ENCODE data around the gene CIP2A.

DNA sequence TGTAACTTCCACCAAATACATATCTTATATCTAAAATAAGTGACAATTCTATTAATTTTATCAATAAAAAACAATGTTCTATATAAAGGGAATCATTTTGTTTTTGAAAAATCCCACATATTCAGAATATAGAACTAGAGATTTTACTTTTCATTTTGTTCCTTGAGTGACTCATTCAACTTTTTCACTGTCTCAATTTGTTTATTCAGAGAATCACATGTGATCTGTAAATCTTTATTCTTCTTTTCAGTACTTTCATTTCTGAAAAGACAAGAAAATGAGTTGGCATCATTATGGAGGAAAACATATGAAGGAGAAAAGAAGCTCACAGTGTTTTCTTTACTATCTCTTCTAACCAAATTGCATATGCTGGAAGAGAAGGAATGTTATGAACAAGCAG, 35.0 kb downstream of the CIP2A start:
- TF ChIP-seq, protein P1, sequence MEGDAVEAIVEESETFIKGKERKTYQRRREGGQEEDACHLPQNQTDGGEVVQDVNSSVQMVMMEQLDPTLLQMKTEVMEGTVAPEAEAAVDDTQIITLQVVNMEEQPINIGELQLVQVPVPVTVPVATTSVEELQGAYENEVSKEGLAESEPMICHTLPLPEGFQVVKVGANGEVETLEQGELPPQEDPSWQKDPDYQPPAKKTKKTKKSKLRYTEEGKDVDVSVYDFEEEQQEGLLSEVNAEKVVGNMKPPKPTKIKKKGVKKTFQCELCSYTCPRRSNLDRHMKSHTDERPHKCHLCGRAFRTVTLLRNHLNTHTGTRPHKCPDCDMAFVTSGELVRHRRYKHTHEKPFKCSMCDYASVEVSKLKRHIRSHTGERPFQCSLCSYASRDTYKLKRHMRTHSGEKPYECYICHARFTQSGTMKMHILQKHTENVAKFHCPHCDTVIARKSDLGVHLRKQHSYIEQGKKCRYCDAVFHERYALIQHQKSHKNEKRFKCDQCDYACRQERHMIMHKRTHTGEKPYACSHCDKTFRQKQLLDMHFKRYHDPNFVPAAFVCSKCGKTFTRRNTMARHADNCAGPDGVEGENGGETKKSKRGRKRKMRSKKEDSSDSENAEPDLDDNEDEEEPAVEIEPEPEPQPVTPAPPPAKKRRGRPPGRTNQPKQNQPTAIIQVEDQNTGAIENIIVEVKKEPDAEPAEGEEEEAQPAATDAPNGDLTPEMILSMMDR (IDR thresholded peaks at IDR 0.05; ENCODE audit: low read length) = no peak
- no peak for TF ChIP-seq EZH2 (IDR thresholded peaks at IDR 0.05; ENCODE audit: borderline replicate concordance, low read length)
